Ectodermal cell (in vitro differentiated cells): ENCODE results near the gene CAMKK2.
"Not testable (repeated sequence)": the region's sequence is repeated elsewhere in the genome, so short reads cannot be mapped to it uniquely, and the experiment has no call there.

Source experiments
- H3K27ac ChIP-seq: 2 replicates; pipeline ENCODE4 v1.7.0; 2013; ENCODE audit warnings: mild to moderate bottlenecking, low read depth, low read length; ENCODE audit not compliant: insufficient read depth, poor library complexity, severe bottlenecking
- H3K27me3 ChIP-seq: 2 replicates; pipeline ENCODE4 v1.7.0; 2013; ENCODE audit warnings: mild to moderate bottlenecking, low read length; ENCODE audit not compliant: insufficient read depth, control insufficient read depth, poor library complexity, severe bottlenecking
- H3K36me3 ChIP-seq: one replicate; pipeline ENCODE4 v1.7.0; 2013; ENCODE audit warnings: low read length; ENCODE audit not compliant: control insufficient read depth, insufficient read depth
- H3K4me1 ChIP-seq: one replicate; pipeline ENCODE4 v1.7.0; 2013; ENCODE audit warnings: low read length; ENCODE audit not compliant: control insufficient read depth, insufficient read depth
- H3K4me3 ChIP-seq: 2 replicates; pipeline ENCODE4 v1.7.0; 2013; ENCODE audit warnings: low read depth, low read length, control low read depth; ENCODE audit not compliant: insufficient read depth
- H3K9me3 ChIP-seq: 2 replicates; pipeline ENCODE4 v1.7.0; 2013; ENCODE audit warnings: mild to moderate bottlenecking, low read length, moderate library complexity; ENCODE audit not compliant: control insufficient read depth
- WGBS, 2 experiments: methylation state at CpG; one replicate each; pipeline ENCODE4 v1.1.7; 2013; ENCODE audit warnings: missing lambda C conversion rate in 2 of 2; 5-methylcytosine and 5-hydroxymethylcytosine counted together

Gene CAMKK2

GRCh38 chr12:121238086-121238485 lies 58.4 kb downstream of the CAMKK2 start:
- peak overlapping the region; percentile 81 for H3K27ac ChIP-seq
- 85 to 91% methylated on average over 4 of the region's 4 CpGs for WGBS, 2 experiments
- no peak overlapping the region for H3K4me3 ChIP-seq

GRCh38 chr12:121237415-121237814 lies 59.1 kb downstream of the CAMKK2 start:
- H3K36me3 ChIP-seq, result no peaks in the 10 kb centered on the region
- WGBS, 2 experiments, result 96 to 97% methylated on average over 8 of the region's 8 CpGs
- H3K27ac ChIP-seq, result peak overlapping the region; percentile 81
- H3K4me3 ChIP-seq, result no peak overlapping the region
- H3K27me3 ChIP-seq, result no peaks in the 10 kb centered on the region
- no peaks in the 10 kb centered on the region for H3K9me3 ChIP-seq
- H3K4me1 ChIP-seq, result peaks cover 24% of the 10 kb centered on the region

More at GRCh38 chr12:121238086-121238485, 58.4 kb downstream of the CAMKK2 start:
- Histone ChIP-seq H3K27me3 (no peaks in the 10 kb centered on the region), H3K36me3 (no peaks in the 10 kb centered on the region), H3K4me1 (peaks cover 24% of the 10 kb centered on the region), H3K9me3 (no peaks in the 10 kb centered on the region)

- no peaks in the 10 kb centered on the region for H3K36me3 ChIP-seq
- WGBS, 2 experiments, result 95% methylated on average over 9 of the region's 9 CpGs
- H3K4me1 ChIP-seq, result peaks cover 24% of the 10 kb centered on the region
- no peaks in the 10 kb centered on the region for H3K27me3 ChIP-seq
- H3K9me3 ChIP-seq, result no peaks in the 10 kb centered on the region
- no peak overlapping the region for H3K27ac ChIP-seq
- H3K4me3 ChIP-seq, result no peak overlapping the region
Measured at GRCh38 chr12:121236776-121237175, 59.7 kb downstream of the CAMKK2 start.

DNA sequence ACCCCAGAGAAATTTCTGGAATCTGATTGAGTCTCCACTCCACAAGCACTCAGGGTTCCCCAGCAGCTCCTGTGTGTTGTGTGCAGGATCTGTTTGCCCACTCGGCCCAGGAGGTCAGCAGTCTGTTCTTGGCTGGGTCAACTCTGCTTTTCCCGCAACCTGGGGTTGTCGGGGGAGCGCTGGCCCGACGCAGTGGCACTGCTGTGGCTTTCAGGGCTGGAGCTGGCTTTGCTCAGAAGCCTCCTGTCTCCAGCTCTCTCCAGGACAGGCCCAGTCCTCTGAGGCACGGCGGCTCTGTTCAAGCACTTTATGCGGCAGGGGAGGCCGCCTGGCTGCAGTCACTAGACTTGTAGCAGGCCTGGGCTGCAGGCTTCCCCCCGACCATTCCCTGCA lies 62.9 kb downstream of the CAMKK2 start:
- H3K27ac ChIP-seq, result no peak overlapping the region
- no peak overlapping the region for H3K4me3 ChIP-seq
- no peaks in the 10 kb centered on the region for H3K27me3 ChIP-seq
- 92 to 94% methylated on average over 11 of the region's 11 CpGs for WGBS, 2 experiments
- H3K9me3 ChIP-seq, result no peaks in the 10 kb centered on the region
- no peaks in the 10 kb centered on the region for H3K36me3 ChIP-seq
- peaks cover 11% of the 10 kb centered on the region for H3K4me1 ChIP-seq

- Histone ChIP-seq H3K27ac (no peak overlapping the region), H3K9me3 (no peaks in the 10 kb centered on the region), H3K4me1 (peaks cover 6% of the 10 kb centered on the region), H3K27me3 (no peaks in the 10 kb centered on the region), H3K4me3 (no peak overlapping the region), H3K36me3 (no peaks in the 10 kb centered on the region)
- WGBS, 2 experiments, result 94 to 95% methylated on average over 14 of the region's 14 CpGs
Measured at GRCh38 chr12:121232977-121233627, 63.4 kb downstream of the CAMKK2 start.

DNA sequence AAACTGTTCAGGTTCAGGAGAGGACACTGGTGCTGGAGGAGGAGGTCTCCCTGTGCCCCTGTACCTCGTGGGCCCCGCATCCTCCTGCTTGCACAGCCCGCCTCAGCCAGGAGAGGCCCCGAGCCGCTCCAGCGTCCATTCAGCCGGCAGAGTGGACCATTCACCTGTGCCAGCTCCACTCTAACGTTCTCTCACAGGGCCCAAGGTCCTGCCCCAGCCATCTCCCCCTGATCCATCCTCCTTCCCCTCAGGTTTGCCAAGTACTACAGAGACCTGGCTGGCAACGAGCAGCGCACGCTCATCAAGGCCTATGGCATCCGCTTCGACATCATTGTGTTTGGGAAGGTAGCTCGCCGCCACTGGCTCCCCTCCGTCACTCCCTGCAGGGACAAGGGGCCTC lies 64.3 kb downstream of the CAMKK2 start:
- H3K9me3 ChIP-seq, result no peaks in the 10 kb centered on the region
- WGBS, 2 experiments, result 91 to 94% methylated on average over 16 of the region's 16 CpGs
- H3K4me1 ChIP-seq, result no peaks in the 10 kb centered on the region
- H3K36me3 ChIP-seq, result no peaks in the 10 kb centered on the region
- no peak overlapping the region for H3K27ac ChIP-seq
- no peak overlapping the region for H3K4me3 ChIP-seq
- no peaks in the 10 kb centered on the region for H3K27me3 ChIP-seq

DNA sequence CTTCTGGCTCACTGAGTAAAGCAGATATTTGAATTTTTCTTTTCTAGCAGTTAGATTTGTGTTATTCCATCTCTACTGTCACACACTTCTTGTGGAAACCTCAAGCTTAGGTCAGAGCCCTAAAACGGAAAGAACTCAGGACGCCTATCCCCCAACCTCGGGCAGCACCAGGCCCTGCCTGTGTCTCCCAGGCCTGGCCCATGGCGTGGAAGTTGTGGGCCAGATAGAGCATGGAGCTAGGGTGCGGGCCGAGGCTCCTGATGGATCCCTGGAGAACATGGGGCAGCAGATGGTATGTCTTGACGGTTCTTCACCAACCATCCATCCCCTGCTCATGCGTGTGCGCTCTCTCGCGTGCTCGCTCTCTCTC lies 66.0 kb downstream of the CAMKK2 start:
- 92 to 93% methylated on average over 7 of the region's 12 CpGs for WGBS, 2 experiments
- Histone ChIP-seq H3K27me3 (no peaks in the 10 kb centered on the region), H3K27ac (no peak overlapping the region), H3K36me3 (no peaks in the 10 kb centered on the region), H3K4me3 (no peak overlapping the region), H3K9me3 (no peaks in the 10 kb centered on the region), H3K4me1 (no peaks in the 10 kb centered on the region)

DNA sequence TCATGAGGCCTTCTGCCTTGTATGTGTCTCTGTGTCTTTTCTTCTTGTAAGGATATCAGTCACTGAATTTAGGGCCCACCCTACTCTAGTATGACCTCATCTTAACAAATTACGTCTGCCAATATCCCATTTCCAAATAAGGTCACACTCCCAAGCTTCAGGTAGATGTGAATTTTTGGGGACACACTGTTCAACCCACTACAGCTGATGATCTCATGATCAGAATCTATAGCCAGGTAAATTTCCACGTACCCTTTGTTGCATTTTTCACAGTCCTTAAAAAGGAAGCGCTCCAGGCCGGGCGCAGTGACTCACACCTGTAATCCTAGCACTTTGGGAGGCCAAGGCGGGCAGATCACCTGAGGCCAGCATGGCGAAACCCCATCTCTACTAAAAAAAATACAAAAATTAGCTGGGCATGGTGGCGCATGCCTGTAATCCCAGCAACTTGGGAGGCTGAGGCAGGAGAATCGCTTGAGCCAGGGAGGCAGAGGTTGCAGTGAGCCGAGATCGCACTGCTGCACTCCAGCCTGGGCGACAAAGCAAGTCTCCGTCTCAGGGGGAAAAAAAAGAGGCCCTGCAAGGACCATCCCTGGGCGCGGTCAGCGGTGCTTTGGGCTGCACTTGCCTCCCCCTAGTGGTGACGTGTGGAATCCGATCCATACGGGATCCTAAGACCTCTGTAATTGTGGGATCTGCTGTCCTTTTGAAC lies 66.5 kb downstream of the CAMKK2 start:
- not testable (repeated sequence) for H3K27ac ChIP-seq, H3K27me3 ChIP-seq, H3K4me1 ChIP-seq, H3K9me3 ChIP-seq, H3K4me3 ChIP-seq, H3K36me3 ChIP-seq
- 47% methylated on average over 19 of the region's 19 CpGs for WGBS, 2 experiments

DNA sequence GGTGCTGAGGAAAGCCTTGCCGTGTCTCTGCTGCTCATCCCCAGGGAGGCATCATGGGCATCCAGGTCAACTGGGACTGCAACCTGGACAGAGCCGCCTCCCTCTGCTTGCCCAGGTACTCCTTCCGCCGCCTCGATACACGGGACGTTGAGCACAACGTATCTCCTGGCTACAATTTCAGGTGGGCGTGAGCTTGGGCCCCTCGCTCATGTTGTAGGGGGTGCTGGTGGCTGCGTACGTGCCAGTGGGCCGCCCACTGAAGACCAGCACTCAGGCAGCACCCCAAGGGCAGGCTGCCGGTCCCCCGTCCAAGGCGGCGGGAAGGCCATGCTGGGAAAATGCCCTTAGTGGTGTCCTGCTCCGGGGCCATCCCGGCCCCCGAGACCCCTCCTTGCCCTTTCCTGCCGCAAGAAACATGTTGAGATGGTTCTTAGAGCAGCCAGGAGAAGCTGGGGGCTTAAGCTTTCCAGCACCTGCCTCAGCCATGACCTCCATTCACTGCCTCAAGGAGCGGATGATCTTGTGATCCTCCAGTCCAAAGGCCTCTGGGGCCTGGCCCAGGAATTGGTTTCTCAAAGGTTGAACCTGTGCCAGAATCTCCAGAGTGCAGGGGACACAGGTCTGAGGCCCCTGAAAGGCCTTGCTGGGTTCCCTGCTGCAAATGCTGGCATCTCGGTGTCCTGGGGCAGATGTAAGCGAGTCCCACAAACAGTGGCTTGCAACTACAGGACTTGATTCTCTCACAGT lies 67.4 kb downstream of the CAMKK2 start:
- Histone ChIP-seq H3K27me3 (no peaks in the 10 kb centered on the region), H3K36me3 (no peaks in the 10 kb centered on the region), H3K9me3 (no peaks in the 10 kb centered on the region), H3K4me1 (no peaks in the 10 kb centered on the region), H3K27ac (no peak overlapping the region), H3K4me3 (no peak overlapping the region)
- 94 to 95% methylated on average over 24 of the region's 24 CpGs for WGBS, 2 experiments

GRCh38 chr12:121227294-121227693 lies 69.2 kb downstream of the CAMKK2 start:
- Histone ChIP-seq H3K4me3 (no peak overlapping the region), H3K27me3 (no peaks in the 10 kb centered on the region), H3K27ac (no peak overlapping the region), H3K36me3 (no peaks in the 10 kb centered on the region), H3K4me1 (no peaks in the 10 kb centered on the region), H3K9me3 (no peaks in the 10 kb centered on the region)
- WGBS, 2 experiments, result 89 to 90% methylated on average over 9 of the region's 9 CpGs
